CD14-positive monocyte (primary cell): ENCODE measurements around the gene SEC24D. TPM values are rescaled to one million over a fixed set of nuclear protein-coding genes. Genes with fewer than 3 reads are reported as not detected.

Experiments used
- DNase-seq, 3 donors: peaks; one replicate each; pipeline ENCODE4 v3.0.0-alpha.2; 2011 to 2022
- H2AFZ ChIP-seq: 2 replicates; pipeline ENCODE4 v1.6.0; 2012; ENCODE audit warnings: mild to moderate bottlenecking, low read depth, low read length, inconsistent platforms; ENCODE audit not compliant: insufficient read depth, poor library complexity, severe bottlenecking
- H3K27ac ChIP-seq, 2 donors: 1 replicate in 1 of 2; 2 replicates in 1 of 2; pipeline ENCODE4 v1.5.1; 2012 to 2013; ENCODE audit warnings: low read length in 2 of 2, control low read depth in 1 of 2, inconsistent platforms in 1 of 2, low read depth in 1 of 2, mild to moderate bottlenecking in 1 of 2
- H3K27me3 ChIP-seq, 2 donors: one replicate each; pipeline versions ENCODE4 v1.6.0 to v1.6.1; 2011 to 2013; ENCODE audit warnings: low read length in 2 of 2; ENCODE audit not compliant: control insufficient read depth in 2 of 2, insufficient read depth in 2 of 2
- H3K36me3 ChIP-seq, 2 donors: replicated peaks in 1 of 2; 1 replicate in 1 of 2; 2 replicates in 1 of 2; pipeline versions ENCODE4 v1.5.1 to v1.6.1; 2012 to 2013; ENCODE audit warnings: low read length in 2 of 2, control low read depth in 1 of 2, inconsistent platforms in 1 of 2, mild to moderate bottlenecking in 1 of 2; ENCODE audit not compliant: insufficient read depth in 2 of 2, control insufficient read depth in 1 of 2
- H3K4me1 ChIP-seq, 2 donors: 1 replicate in 1 of 2; 2 replicates in 1 of 2; pipeline versions ENCODE4 v1.5.1 to v1.6.1; 2012 to 2013; ENCODE audit warnings: low read length in 2 of 2, control low read depth in 1 of 2, inconsistent platforms in 1 of 2, mild to moderate bottlenecking in 1 of 2, moderate library complexity in 1 of 2; ENCODE audit not compliant: insufficient read depth in 2 of 2, control insufficient read depth in 1 of 2
- H3K4me2 ChIP-seq: replicated peaks from 2 replicates; pipeline ENCODE3; 2012; ENCODE audit warnings: low read length, moderate library complexity, mild to moderate bottlenecking; ENCODE audit not compliant: poor library complexity, severe bottlenecking; ENCODE audit errors: extremely low read depth
- H3K4me3 ChIP-seq, 3 experiments: fragments of 200-600 bp in 1 of 3; sonication (generic) in 1 of 3; replicated peaks in 1 of 3; 1 replicate in 2 of 3; 2 replicates in 1 of 3; pipeline ENCODE4 v1.5.1; 2011 to 2013; ENCODE audit warnings: low read length in 3 of 3, mild to moderate bottlenecking in 3 of 3, control low read depth in 2 of 3, low read depth in 2 of 3, inconsistent platforms in 1 of 3, moderate library complexity in 1 of 3
- H3K79me2 ChIP-seq: 2 replicates; pipeline ENCODE4 v1.6.0; 2012; ENCODE audit warnings: mild to moderate bottlenecking, control low read depth, inconsistent platforms, low read length, moderate library complexity; ENCODE audit not compliant: insufficient read depth
- H3K9ac ChIP-seq: 2 replicates; pipeline ENCODE4 v1.6.0; 2017; ENCODE audit warnings: low read length, mild to moderate bottlenecking; ENCODE audit not compliant: insufficient read depth, poor library complexity, severe bottlenecking
- H3K9me3 ChIP-seq, 2 donors: replicated peaks in 1 of 2; 1 replicate in 1 of 2; 2 replicates in 1 of 2; pipeline versions ENCODE4 v1.5.1 to v1.6.1; 2012 to 2013; ENCODE audit warnings: low read length in 2 of 2, control low read depth in 1 of 2; ENCODE audit not compliant: control insufficient read depth in 1 of 2, insufficient read depth in 1 of 2
- H4K20me1 ChIP-seq: 2 replicates; pipeline ENCODE4 v1.6.0; 2012; ENCODE audit warnings: mild to moderate bottlenecking, low read length, control low read depth, moderate library complexity; ENCODE audit not compliant: insufficient read depth
- H3K27ac Mint-ChIP-seq, 7 donors: one replicate each; pipeline ENCODE4 v1.8.0; 2020; ENCODE audit warnings: mild to moderate bottlenecking in 7 of 7, mixed read lengths in 7 of 7, moderate library complexity in 6 of 7, inconsistent platforms in 2 of 7
- H3K27me3 Mint-ChIP-seq, 3 donors: one replicate each; pipeline ENCODE4 v1.8.0; 2021 to 2022; ENCODE audit warnings: low read depth in 3 of 3, mild to moderate bottlenecking in 3 of 3, mixed read lengths in 3 of 3, moderate library complexity in 3 of 3, inconsistent platforms in 1 of 3
- H3K36me3 Mint-ChIP-seq, 2 donors: one replicate each; pipeline ENCODE4 v1.8.0; 2020; ENCODE audit warnings: mixed read lengths in 2 of 2, inconsistent platforms in 1 of 2, mild to moderate bottlenecking in 1 of 2
- H3K4me1 Mint-ChIP-seq: one replicate; pipeline ENCODE4 v1.8.0; 2020; ENCODE audit warnings: mild to moderate bottlenecking, mixed read lengths
- H3K4me3 Mint-ChIP-seq, 2 donors: one replicate each; pipeline ENCODE4 v1.8.0; 2020; ENCODE audit warnings: mild to moderate bottlenecking in 2 of 2, mixed read lengths in 2 of 2, moderate library complexity in 1 of 2
- H3K9me3 Mint-ChIP-seq, 7 donors: one replicate each; pipeline ENCODE4 v1.8.0; 2020 to 2022; ENCODE audit warnings: mixed read lengths in 7 of 7, mild to moderate bottlenecking in 6 of 7, moderate library complexity in 6 of 7, inconsistent platforms in 2 of 7
- WGBS: methylation state at CpG from one replicate; pipeline ENCODE4 v1.1.5; 2013; ENCODE audit warnings: missing lambda C conversion rate; ENCODE audit not compliant: insufficient coverage; 5-methylcytosine and 5-hydroxymethylcytosine counted together
- intact Hi-C, 2 donors: fragments of 100-400 bp; cut with micrococcal nuclease; formaldehyde crosslinking; loops; one replicate each; pipeline versions ENCODE4 v1.15.0 to v1.15.1; 2023
- polyA plus RNA-seq, 3 donors: library from polyadenylated mRNA; depleted of rRNA in 1 of 3; unstranded in 2 of 3; stranded (reverse) in 1 of 3; fragments of 300-500 nt in 2 of 3; fragments of >200 nt in 1 of 3; fragmentation: Illumina TruSeq in 2 of 3; gene quantifications; 1 replicate in 2 of 3; 2 replicates in 1 of 3; pipeline ENCODE4 v1.2.3, GENCODE V29; 2012 to 2021
- TF ChIP-seq, protein P1 (sequence below): fragments of 200-600 bp; IDR thresholded peaks from one replicate; pipeline ENCODE4 v1.8.0; 2022; ENCODE audit warnings: antibody characterized with exemption, mild to moderate bottlenecking

The SEC24D gene
- polyA plus RNA-seq, 3 donors, result 16.8 to 31.3 (median 22.6) TPM

DNA sequence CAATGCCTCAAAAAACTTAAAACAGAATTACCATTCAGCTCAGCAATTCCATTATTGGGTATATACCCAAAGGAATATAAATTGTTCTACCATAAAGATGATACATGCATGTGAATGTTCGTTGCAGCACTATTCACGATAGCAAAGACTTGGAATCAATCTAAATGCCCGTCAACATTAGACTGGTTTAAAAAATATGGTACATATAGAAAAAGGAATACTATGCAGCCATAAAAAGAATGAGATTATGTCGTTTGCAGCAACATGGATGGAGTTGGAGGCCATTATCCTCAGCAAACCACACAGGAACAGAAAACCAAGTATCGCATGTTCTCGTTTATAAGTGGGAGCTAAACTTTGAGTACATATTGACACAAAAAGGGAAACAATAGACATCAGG is 41.9 kb upstream of the SEC24D start:
- no peak overlapping the region for H2AFZ ChIP-seq
- H3K9me3 ChIP-seq, result no peaks in the 10 kb centered on the region
- intact Hi-C loops, result no loop called here
- H3K36me3 Mint-ChIP-seq, result no peaks in the 10 kb centered on the region
- no peaks in the 10 kb centered on the region for H4K20me1 ChIP-seq
- no peak overlapping the region for H3K27ac ChIP-seq
- H3K27me3 ChIP-seq, result no peaks in the 10 kb centered on the region
- H3K79me2 ChIP-seq, result no peaks in the 10 kb centered on the region
- H3K4me2 ChIP-seq, result no peak overlapping the region
- H3K27ac Mint-ChIP-seq, result no peak overlapping the region
- H3K9me3 Mint-ChIP-seq, result peaks cover 4 to 6% (median 5%) of the 10 kb centered on the region in 7 donors
- no peak overlapping the region for H3K4me3 Mint-ChIP-seq
- WGBS, result 100% methylated on average over 2 of the region's 6 CpGs
- H3K9ac ChIP-seq, result no peak overlapping the region
- no peak for DNase-seq
- TF ChIP-seq, protein P1, sequence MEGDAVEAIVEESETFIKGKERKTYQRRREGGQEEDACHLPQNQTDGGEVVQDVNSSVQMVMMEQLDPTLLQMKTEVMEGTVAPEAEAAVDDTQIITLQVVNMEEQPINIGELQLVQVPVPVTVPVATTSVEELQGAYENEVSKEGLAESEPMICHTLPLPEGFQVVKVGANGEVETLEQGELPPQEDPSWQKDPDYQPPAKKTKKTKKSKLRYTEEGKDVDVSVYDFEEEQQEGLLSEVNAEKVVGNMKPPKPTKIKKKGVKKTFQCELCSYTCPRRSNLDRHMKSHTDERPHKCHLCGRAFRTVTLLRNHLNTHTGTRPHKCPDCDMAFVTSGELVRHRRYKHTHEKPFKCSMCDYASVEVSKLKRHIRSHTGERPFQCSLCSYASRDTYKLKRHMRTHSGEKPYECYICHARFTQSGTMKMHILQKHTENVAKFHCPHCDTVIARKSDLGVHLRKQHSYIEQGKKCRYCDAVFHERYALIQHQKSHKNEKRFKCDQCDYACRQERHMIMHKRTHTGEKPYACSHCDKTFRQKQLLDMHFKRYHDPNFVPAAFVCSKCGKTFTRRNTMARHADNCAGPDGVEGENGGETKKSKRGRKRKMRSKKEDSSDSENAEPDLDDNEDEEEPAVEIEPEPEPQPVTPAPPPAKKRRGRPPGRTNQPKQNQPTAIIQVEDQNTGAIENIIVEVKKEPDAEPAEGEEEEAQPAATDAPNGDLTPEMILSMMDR, result no peak
- H3K4me3 ChIP-seq, result no peak overlapping the region
- no peaks in the 10 kb centered on the region for H3K4me1 Mint-ChIP-seq
- H3K27me3 Mint-ChIP-seq, result peaks cover 2 to 6% (median 3%) of the 10 kb centered on the region in 3 donors
- H3K36me3 ChIP-seq, result no peaks in the 10 kb centered on the region
- no peaks in the 10 kb centered on the region for H3K4me1 ChIP-seq

DNA sequence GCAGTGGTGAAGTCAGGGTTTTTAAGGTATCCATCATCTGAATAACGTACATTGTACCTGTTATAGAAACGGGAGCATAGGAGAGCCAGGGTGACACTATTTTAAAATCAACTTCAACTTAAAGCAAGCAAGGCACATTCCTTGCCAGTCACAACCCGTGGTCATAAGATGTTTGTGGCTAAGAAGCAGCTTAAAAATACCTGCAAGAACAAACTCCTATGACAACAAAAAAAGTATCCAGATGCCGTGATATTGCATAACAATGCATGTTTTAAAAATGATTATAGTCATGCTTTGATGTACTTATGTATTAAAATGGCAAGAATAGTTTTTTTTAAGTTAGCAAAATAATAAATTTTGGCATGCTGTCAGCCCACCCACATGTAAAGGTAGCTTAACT is 36.3 kb upstream of the SEC24D start:
- H3K27me3 Mint-ChIP-seq, result peaks cover 2 to 4% (median 3%) of the 10 kb centered on the region in 3 donors
- no peaks in the 10 kb centered on the region for H3K27me3 ChIP-seq

More for the DNA sequence above, 36.3 kb upstream of the SEC24D start:
- Mint-ChIP-seq H3K9me3 (no peaks in the 10 kb centered on the region), H3K4me3 (no peak overlapping the region), H3K36me3 (no peaks in the 10 kb centered on the region), H3K4me1 (peaks cover under 1% of the 10 kb centered on the region), H3K27ac (no peak overlapping the region)
- DNase-seq, result no peak
- Histone ChIP-seq H4K20me1 (no peaks in the 10 kb centered on the region), H3K4me3 (no peak overlapping the region), H3K9ac (no peak overlapping the region), H3K36me3 (no peaks in the 10 kb centered on the region), H3K4me1 (peaks cover 0 to 2% of the 10 kb centered on the region in 2 donors), H3K27ac (no peak overlapping the region), H3K9me3 (no peaks in the 10 kb centered on the region), H3K4me2 (no peak overlapping the region), H2AFZ (no peak overlapping the region), H3K79me2 (no peaks in the 10 kb centered on the region)
- intact Hi-C loops, result no loop called here
- WGBS, result no CpG with 5 or more reads among the region's 4 CpGs
- TF ChIP-seq, protein P1, result no peak
